HG03442 (cell line): ENCODE results near the gene COPA.

Experiments
- ATAC-seq: cut with Tn5 transposase; IDR thresholded peaks from one replicate; pipeline ENCODE4 v1.9.1; 2021; ENCODE audit warnings: mild to moderate bottlenecking, moderate library complexity; ENCODE audit not compliant: unreplicated experiment

The COPA gene

GRCh38 chr1:160239582-160240299 lies 103.3 kb downstream of the COPA start:
- ATAC-seq = no peak
